H1 (cell line): ENCODE measurements around the gene GNAO1. TPM values are rescaled to one million over a fixed set of nuclear protein-coding genes. Genes with fewer than 3 reads are reported as not detected.
A peak's percentile ranks its signal among the peaks of the same experiment; 100 is the strongest.

Experiments
- CTCF ChIA-PET: fragments of 300-600 bp; sonication (Branson Sonifier 250); formaldehyde crosslinking; loops from one replicate; lab custom pipeline; 2021; ENCODE audit not compliant: partially characterized antibody; lab: Charles Lee
- POLR2A ChIA-PET: fragments of 300-600 bp; sonication (Branson Sonifier 250); formaldehyde crosslinking; loops from one replicate; lab custom pipeline; 2021; ENCODE audit warnings: inconsistent platforms; ENCODE audit not compliant: partially characterized antibody; lab: Charles Lee
- DNase-seq, 2 experiments: peaks; one replicate each; pipeline versions ENCODE4 v3.0.0 to v3.0.0-alpha.2; 2010 to 2022; ENCODE audit warnings: low spot score in 2 of 2, low read depth in 1 of 2, mixed read lengths in 1 of 2
- FAIRE-seq: peaks from 2 replicates; lab custom pipeline; 2011; peaks lifted over from hg19 to GRCh38; lab: Jason Lieb, UNC
- H2AFZ ChIP-seq: 2 replicates; pipeline ENCODE4 v1.8.1; 2012; ENCODE audit warnings: low read length, inconsistent platforms
- H2AK5ac ChIP-seq: 2 replicates; pipeline ENCODE4 v1.6.1; 2013; ENCODE audit warnings: low read depth, low read length
- H2BK120ac ChIP-seq: replicated peaks from 2 replicates; pipeline ENCODE3; 2013; ENCODE audit warnings: low read depth, low read length, inconsistent platforms
- H2BK12ac ChIP-seq: 2 replicates; pipeline ENCODE4 v1.6.1; 2013; ENCODE audit warnings: low read depth, low read length
- H2BK15ac ChIP-seq: 2 replicates; pipeline ENCODE4 v1.6.1; 2013; ENCODE audit warnings: low read length
- H2BK20ac ChIP-seq: 2 replicates; pipeline ENCODE4 v1.6.1; 2013; ENCODE audit warnings: low read length
- H2BK5ac ChIP-seq: 2 replicates; pipeline ENCODE4 v1.6.1; 2013; ENCODE audit warnings: low read depth, low read length
- H3K14ac ChIP-seq: 2 replicates; pipeline ENCODE4 v1.6.1; 2013; ENCODE audit warnings: inconsistent platforms; ENCODE audit not compliant: insufficient read length
- H3K18ac ChIP-seq: 2 replicates; pipeline ENCODE4 v1.6.1; 2013; ENCODE audit warnings: low read length; ENCODE audit errors: extremely low read depth
- H3K23ac ChIP-seq: 2 replicates; pipeline ENCODE4 v1.6.1; 2013; ENCODE audit warnings: inconsistent platforms; ENCODE audit not compliant: insufficient read length
- H3K23me2 ChIP-seq: 2 replicates; pipeline ENCODE4 v1.6.1; 2013; ENCODE audit warnings: low read depth, low read length
- H3K27ac ChIP-seq: 2 replicates; pipeline ENCODE4 v1.6.1; 2011; ENCODE audit warnings: low read depth, low read length, inconsistent platforms
- H3K27me3 ChIP-seq, 4 experiments: replicated peaks in 1 of 4; 1 replicate in 1 of 4; 2 replicates in 3 of 4; pipeline versions ENCODE4 v1.6.1 to v1.8.1; 2011 to 2013; ENCODE audit warnings: low read length in 3 of 4, mild to moderate bottlenecking in 3 of 4, inconsistent platforms in 2 of 4, mixed read lengths in 2 of 4, moderate library complexity in 1 of 4; ENCODE audit not compliant: control insufficient read depth in 3 of 4, insufficient read depth in 3 of 4; ENCODE audit errors: extremely low read depth in 1 of 4
- H3K36me3 ChIP-seq, 4 experiments: 2 replicates each; pipeline versions ENCODE4 v1.6.1 to v1.8.1; 2011 to 2013; ENCODE audit warnings: mild to moderate bottlenecking in 4 of 4, low read length in 3 of 4, moderate library complexity in 2 of 4, control low read depth in 1 of 4, inconsistent platforms in 1 of 4; ENCODE audit not compliant: insufficient read depth in 4 of 4, control insufficient read depth in 2 of 4
- H3K4ac ChIP-seq: replicated peaks from 2 replicates; pipeline ENCODE3; 2013; ENCODE audit warnings: low read length, low read depth, mixed read lengths, inconsistent platforms; ENCODE audit not compliant: insufficient read length
- H3K4me1 ChIP-seq, 4 experiments: replicated peaks in 1 of 4; 1 replicate in 1 of 4; 2 replicates in 3 of 4; pipeline versions ENCODE4 v1.6.1 to v1.8.1; 2011 to 2013; ENCODE audit warnings: low read length in 3 of 4, inconsistent platforms in 2 of 4, mixed read lengths in 1 of 4; ENCODE audit not compliant: insufficient read depth in 4 of 4, control insufficient read depth in 3 of 4
- H3K4me2 ChIP-seq, 2 experiments: 2 replicates each; pipeline versions ENCODE4 v1.6.1 to v1.8.1; 2011 to 2013; ENCODE audit warnings: low read depth in 2 of 2, low read length in 2 of 2, control low read depth in 1 of 2, inconsistent platforms in 1 of 2, mild to moderate bottlenecking in 1 of 2; ENCODE audit not compliant: insufficient read depth in 1 of 2
- H3K4me3 ChIP-seq, 4 experiments: fragments of 200-600, 300-600 bp in 1 of 4; sonication (generic), shearing (Covaris generic), sonication (Bioruptor Twin) in 1 of 4; 2 replicates each; pipeline versions ENCODE4 v1.5.1 to v1.8.1; 2011 to 2016; ENCODE audit warnings: low read length in 4 of 4, low read depth in 3 of 4, control low read depth in 2 of 4, inconsistent platforms in 2 of 4, mild to moderate bottlenecking in 2 of 4, mixed read lengths in 1 of 4, moderate library complexity in 1 of 4; ENCODE audit not compliant: insufficient read depth in 2 of 4; ENCODE audit errors: extremely low read depth in 1 of 4
- H3K56ac ChIP-seq: replicated peaks from 2 replicates; pipeline ENCODE3; 2013; ENCODE audit warnings: low read depth, mild to moderate bottlenecking, mixed read lengths, low read length, inconsistent platforms; ENCODE audit not compliant: insufficient read length
- H3K79me1 ChIP-seq: 2 replicates; pipeline ENCODE4 v1.6.1; 2013; ENCODE audit warnings: low read depth, low read length, control low read depth
- H3K79me2 ChIP-seq, 2 experiments: 2 replicates each; pipeline versions ENCODE4 v1.6.1 to v1.8.1; 2012 to 2013; ENCODE audit warnings: low read length in 2 of 2, mild to moderate bottlenecking in 2 of 2, inconsistent platforms in 1 of 2; ENCODE audit not compliant: insufficient read depth in 2 of 2, control insufficient read depth in 1 of 2
- H3K9ac ChIP-seq, 4 experiments: replicated peaks in 1 of 4; 1 replicate in 1 of 4; 2 replicates in 3 of 4; pipeline versions ENCODE4 v1.6.1 to v1.8.1; 2011 to 2013; ENCODE audit warnings: low read depth in 3 of 4, low read length in 3 of 4, control low read depth in 2 of 4, mild to moderate bottlenecking in 2 of 4, moderate library complexity in 2 of 4, inconsistent platforms in 1 of 4; ENCODE audit errors: extremely low read depth in 1 of 4
- H3K9me3 ChIP-seq, 2 experiments: 2 replicates each; pipeline versions ENCODE4 v1.6.1 to v1.8.1; 2012 to 2013; ENCODE audit warnings: mild to moderate bottlenecking in 2 of 2, moderate library complexity in 2 of 2, control low read depth in 1 of 2, inconsistent platforms in 1 of 2, low read depth in 1 of 2, low read length in 1 of 2, mixed read lengths in 1 of 2; ENCODE audit not compliant: insufficient read depth in 2 of 2
- H4K20me1 ChIP-seq, 2 experiments: replicated peaks in 1 of 2; 2 replicates each; pipeline versions ENCODE3 to v1.8.1; 2011 to 2013; ENCODE audit warnings: inconsistent platforms in 2 of 2, low read length in 2 of 2, mild to moderate bottlenecking in 1 of 2; ENCODE audit not compliant: insufficient read depth in 2 of 2, control insufficient read depth in 1 of 2
- H4K5ac ChIP-seq: 2 replicates; pipeline ENCODE4 v1.6.1; 2013; ENCODE audit warnings: low read length, low read depth, mixed read lengths, inconsistent platforms; ENCODE audit not compliant: insufficient read length
- H4K8ac ChIP-seq: 2 replicates; pipeline ENCODE4 v1.8.0; 2013; ENCODE audit warnings: mild to moderate bottlenecking, moderate library complexity, low read length, inconsistent platforms; ENCODE audit not compliant: insufficient read depth; ENCODE audit errors: extremely low read depth
- H4K91ac ChIP-seq: replicated peaks from 2 replicates; pipeline ENCODE3; 2013; ENCODE audit warnings: low read length, mixed read lengths, inconsistent platforms; ENCODE audit not compliant: insufficient read length
- CTCF ChIP-seq, 3 experiments: IDR thresholded peaks; 1 replicate in 2 of 3; 2 replicates in 1 of 3; pipeline versions ENCODE4 v1.5.1 to v1.6.1; 2011; ENCODE audit warnings: low read length in 3 of 3, mild to moderate bottlenecking in 3 of 3, inconsistent platforms in 2 of 3, low read depth in 1 of 3, moderate library complexity in 1 of 3; ENCODE audit not compliant: insufficient read depth in 1 of 3; ENCODE audit errors: control extremely low read depth in 1 of 3
- EZH2 ChIP-seq: fragments of 200-600 bp; sonication (generic); IDR thresholded peaks from 2 replicates; pipeline ENCODE4 v1.7.1; 2012; ENCODE audit warnings: low read depth, mild to moderate bottlenecking, moderate library complexity, low read length, inconsistent platforms; ENCODE audit not compliant: severe bottlenecking
- KDM5A ChIP-seq: fragments of 200-600 bp; IDR thresholded peaks from 2 replicates; pipeline ENCODE4 v1.7.1; 2012; ENCODE audit warnings: mild to moderate bottlenecking, low read length, inconsistent platforms, mixed read lengths
- RAD21 ChIP-seq, 2 experiments: IDR thresholded peaks in 1 of 2; conservative IDR thresholded peaks in 1 of 2; 2 replicates each; pipeline ENCODE4 v1.6.1; 2011; ENCODE audit warnings: low read depth in 2 of 2, low read length in 2 of 2, improper control_type of control experiment in 1 of 2, inconsistent platforms in 1 of 2, mild to moderate bottlenecking in 1 of 2, moderate library complexity in 1 of 2
- SUZ12 ChIP-seq: fragments of 200-600 bp; sonication (generic); IDR thresholded peaks from 2 replicates; pipeline ENCODE4 v1.6.1; 2012; ENCODE audit warnings: mild to moderate bottlenecking, inconsistent platforms, low read length, moderate library complexity, mixed read lengths
- WGBS, 2 experiments: shearing (Covaris generic) in 1 of 2; methylation state at CpG; one replicate each; pipeline versions ENCODE4 v1.1.6 to v1.1.7; 2013 to 2015; ENCODE audit warnings: low lambda C conversion rate in 2 of 2, mixed read lengths in 2 of 2, inconsistent platforms in 1 of 2, low coverage in 1 of 2, missing lambda C conversion rate in 1 of 2; ENCODE audit not compliant: insufficient replicate concordance in 2 of 2, insufficient coverage in 1 of 2, insufficient read length in 1 of 2; ENCODE audit errors: extremely low coverage in 1 of 2, missing lambda C conversion rate in 1 of 2; 5-methylcytosine and 5-hydroxymethylcytosine counted together
- polyA plus RNA-seq, 7 experiments: library from polyadenylated mRNA; depleted of rRNA in 3 of 7; stranded (reverse) in 5 of 7; unstranded in 2 of 7; fragments of >200 nt in 5 of 7; fragments of 200-250 nt in 2 of 7; gene quantifications; 1 replicate in 5 of 7; 2 replicates in 1 of 7; 4 replicates in 1 of 7; pipeline versions ENCODE4 v1.2.1 to v1.2.3, GENCODE V29; 2011 to 2013; ENCODE audit warnings: missing spikeins in 2 of 7, mixed read lengths in 2 of 7
- total RNA-seq: library from RNA; stranded (reverse); fragmentation: NEBNext Ultra II Directional; extraction: Animal tissue kit (Norgen Biotek cat#: 25700); gene quantifications from 2 replicates; pipeline ENCODE4 v1.2.1, GENCODE V29; 2021

GNAO1 gene
- total and polyA plus RNA-seq, 2 of the 8 experiments (the other 6 are each of a cell fraction or from before 2014, with no cell fraction given): 6.7 to 34.4 TPM

- no peaks in the 10 kb centered on the region for H3K79me2 ChIP-seq
- ChIA-PET POLR2A (interaction anchor here (1.3 to 1.8 kb wide), 2 partner anchors 8 to 31 kb away, joined by 3 to 5 read pairs; no protein-coding TSS in a partner anchor), CTCF (interaction anchor here (0.7 to 2.6 kb wide), 9 partner anchors 8 to 441 kb away, joined by 3 to 8 read pairs (median 5); no protein-coding TSS in a partner anchor)
- H4K20me1 ChIP-seq: peaks cover 0 to 2% of the 10 kb centered on the region in 2 experiments
- no peaks in the 10 kb centered on the region; the same call in 1 of the 2 replicates for H3K79me1 ChIP-seq
- no peak for DNase-seq
- no peak overlapping the region for H3K9ac ChIP-seq
- no peak for FAIRE-seq
- H3K4me3 ChIP-seq: no peak overlapping the region
- no peak overlapping the region for H2BK5ac ChIP-seq
- H2AFZ ChIP-seq: no peak overlapping the region
- no peak overlapping the region for H3K14ac ChIP-seq
- no peaks in the 10 kb centered on the region for H3K36me3 ChIP-seq
- H2AK5ac ChIP-seq: no peak overlapping the region
- H2BK12ac ChIP-seq: no peak overlapping the region
- H4K8ac ChIP-seq: no peak overlapping the region
- no peaks in the 10 kb centered on the region for H3K9me3 ChIP-seq
- no peak overlapping the region for H3K18ac ChIP-seq
- TF ChIP-seq SUZ12: no peak
- TF ChIP-seq KDM5A: no peak
- TF ChIP-seq CTCF (IDR thresholded peaks at IDR 0.05; ENCODE audit: control extremely low read depth in 1 of 3, insufficient read depth in 1 of 3, low read depth in 1 of 3, low read length in 3 of 3): peak in 2 of 3 experiments; percentile 26; a peak in 2 of 4 replicates
- peak in 1 of 2 experiments; percentile 2; a peak in 1 of 4 replicates for TF ChIP-seq RAD21 (IDR thresholded peaks at IDR 0.05 in 1 of 2, conservative IDR thresholded peaks at IDR 0.05 in 1 of 2; ENCODE audit: low read depth in 2 of 2, low read length in 2 of 2)
- no peak for TF ChIP-seq EZH2
- H3K4me1 ChIP-seq: 0 out of 7 replicates have a peak, but pooled peaks cover 0 to 3% (median 0%) of the 10 kb centered on the region in 4 experiments
- H3K4ac ChIP-seq: no peak overlapping the region
- H3K4me2 ChIP-seq: no peak overlapping the region
- H3K23me2 ChIP-seq: no peaks in the 10 kb centered on the region
- H4K91ac ChIP-seq: no peak overlapping the region
- H3K56ac ChIP-seq: no peak overlapping the region
- no peaks in the 10 kb centered on the region for H3K27me3 ChIP-seq
- H2BK120ac ChIP-seq: no peak overlapping the region
- no peak overlapping the region for H3K27ac ChIP-seq
- H3K23ac ChIP-seq: no peak overlapping the region
- no peak overlapping the region for H2BK20ac ChIP-seq
- H2BK15ac ChIP-seq: no peak overlapping the region
- WGBS, 2 experiments: 90% methylated on average over 2 of the region's 2 CpGs; no CpG with 5 or more reads in 1 of the 2 experiments
- no peak overlapping the region for H4K5ac ChIP-seq
These were observed 157.8 kb downstream of the GNAO1 start for GRCh38 chr16:56349086-56349415.
